ENCODE results near the gene IPP.

- TF ChIP-seq ARNT (IDR thresholded peaks at IDR 0.05) (no peak), SP1 (IDR thresholded peaks at IDR 0.05) (no peak), SUZ12 (IDR thresholded peaks at IDR 0.05) (no peak), BHLHE40 (IDR thresholded peaks at IDR 0.05; ENCODE audit: borderline replicate concordance) (no peak), PKNOX1 (IDR thresholded peaks at IDR 0.05) (no peak)
These were observed 81.9 kb downstream of the IPP start for GRCh38 chr1:45668526-45668925.

All from HEK293T (cell line).